Activated naive CD4-positive, alpha-beta T cell (primary cell): ENCODE data around the gene RNPEP.
"Not testable (repeated sequence)": the region's sequence is repeated elsewhere in the genome, so short reads cannot be mapped to it uniquely, and the experiment has no call there.

Experiments
- DNase-seq, 4 experiments: peaks; one replicate each; lab custom pipeline; 2025; lab: John Stamatoyannopoulos, UW

RNPEP gene

GRCh38 chr1:201962382-201962781 is 20.1 kb upstream of the RNPEP start:
- DNase-seq = not testable (repeated sequence)

- DNase-seq = no peak
Measured at GRCh38 chr1:201964261-201964660, 18.2 kb upstream of the RNPEP start.

- DNase-seq = no peak
Measured at GRCh38 chr1:201966171-201966570, 16.3 kb upstream of the RNPEP start.

DNA sequence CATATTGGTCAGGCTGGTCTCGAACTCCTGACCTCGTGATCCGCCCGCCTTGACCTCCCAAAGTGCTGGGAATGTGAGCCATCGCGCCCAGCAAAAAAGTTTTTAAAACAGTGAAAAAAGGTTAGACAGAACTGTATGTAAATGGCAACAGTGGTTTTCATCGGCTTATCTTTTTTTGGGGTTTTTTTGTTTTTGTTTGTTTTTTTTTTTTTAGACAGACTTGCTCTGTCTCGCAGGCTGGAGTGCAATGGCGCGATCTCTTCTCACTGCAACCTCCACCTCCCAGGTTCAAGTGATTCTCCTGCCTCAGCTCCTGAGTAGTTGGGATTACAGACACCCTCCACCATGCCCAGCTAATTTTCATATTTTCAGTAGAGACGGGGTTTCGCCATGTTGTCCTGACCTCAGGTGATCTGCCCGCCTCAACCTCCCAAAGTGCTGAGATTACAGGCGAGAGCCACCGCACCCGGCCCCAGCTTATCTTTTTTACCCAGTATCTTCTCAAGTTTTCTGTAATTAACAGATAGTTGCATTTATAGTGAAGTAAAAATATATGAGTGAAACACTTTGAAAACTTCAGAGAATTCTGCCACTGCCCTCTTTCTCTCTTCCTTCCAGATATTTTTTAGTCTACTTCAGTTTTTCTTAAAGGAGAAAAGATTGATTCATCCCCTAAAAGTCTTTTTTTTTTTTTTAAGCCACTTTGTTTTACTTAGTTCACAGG is 14.1 kb upstream of the RNPEP start:
- DNase-seq = no peak

GRCh38 chr1:201970334-201971159 is 11.9 kb upstream of the RNPEP start:
- DNase-seq = no peak

GRCh38 chr1:201982082-201982622 is 296 bp upstream of the RNPEP start:
- DNase-seq = peak; percentile 6 to 57 (median 28)

DNA sequence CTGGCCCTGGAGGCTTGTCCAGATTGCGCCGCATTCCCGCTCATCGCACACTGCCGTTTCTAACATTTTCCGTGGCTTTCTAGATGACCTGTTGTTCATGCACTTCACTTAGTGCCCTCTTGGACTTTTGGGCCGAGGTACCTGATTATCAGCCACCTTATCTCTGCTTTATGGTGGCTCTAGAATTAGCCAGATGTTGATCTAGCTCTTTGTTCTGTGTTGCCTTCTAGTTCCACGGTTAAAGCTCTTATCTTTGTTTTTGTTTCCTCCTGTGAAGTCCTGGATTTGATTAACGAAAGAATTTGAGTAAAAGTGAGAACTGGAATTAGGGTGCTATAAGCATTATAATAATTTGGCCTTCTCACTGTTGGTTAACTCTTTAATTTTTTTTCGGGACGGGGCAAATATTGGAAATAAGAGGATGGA is 945 bp downstream of the RNPEP start:
- DNase-seq = no peak

- DNase-seq = no peak
Measured at GRCh38 chr1:201984446-201984845, 2.0 kb downstream of the RNPEP start.

DNA sequence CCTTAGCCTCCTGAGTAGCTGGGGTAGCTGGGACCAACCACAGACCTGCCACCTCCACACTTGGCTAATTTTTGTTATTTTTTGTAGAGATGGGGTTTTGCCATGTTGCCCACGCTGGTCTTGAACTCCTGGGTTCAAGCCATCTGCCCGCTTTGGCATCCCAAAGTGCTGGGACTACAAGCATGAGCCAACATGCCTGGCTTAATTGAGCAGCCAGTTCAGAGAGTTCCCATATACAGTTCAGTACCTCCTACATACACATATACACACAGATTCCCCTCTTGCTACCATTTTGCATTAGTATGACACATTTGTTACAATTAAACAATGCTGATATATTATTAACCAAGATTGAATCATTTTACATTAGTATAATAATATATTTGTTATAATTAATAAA is 2.9 kb downstream of the RNPEP start:
- no peak for DNase-seq

- DNase-seq = no peak
Measured at GRCh38 chr1:201988601-201989000, 6.2 kb downstream of the RNPEP start.

GRCh38 chr1:201989354-201990128 is 7.1 kb downstream of the RNPEP start:
- no peak for DNase-seq

DNA sequence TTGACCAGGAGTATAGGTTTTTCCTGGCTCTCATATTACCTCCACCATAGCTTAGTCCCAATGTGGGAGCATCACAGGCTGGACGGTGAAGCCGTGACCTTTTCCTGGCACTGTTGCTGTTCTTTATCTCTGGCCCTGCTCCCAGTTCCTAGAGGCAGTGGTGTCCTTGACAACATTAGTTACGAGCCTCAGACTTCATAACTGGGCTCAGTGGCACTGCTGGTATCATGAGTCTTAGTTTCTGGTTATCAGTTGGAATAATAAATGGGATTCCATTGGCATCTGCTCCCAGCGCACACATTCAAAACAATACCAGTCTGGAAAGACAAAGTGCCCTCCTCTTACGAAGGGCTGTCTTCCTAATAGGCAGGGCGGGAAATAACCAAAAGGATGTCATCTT is 8.0 kb downstream of the RNPEP start:
- DNase-seq = no peak

DNA sequence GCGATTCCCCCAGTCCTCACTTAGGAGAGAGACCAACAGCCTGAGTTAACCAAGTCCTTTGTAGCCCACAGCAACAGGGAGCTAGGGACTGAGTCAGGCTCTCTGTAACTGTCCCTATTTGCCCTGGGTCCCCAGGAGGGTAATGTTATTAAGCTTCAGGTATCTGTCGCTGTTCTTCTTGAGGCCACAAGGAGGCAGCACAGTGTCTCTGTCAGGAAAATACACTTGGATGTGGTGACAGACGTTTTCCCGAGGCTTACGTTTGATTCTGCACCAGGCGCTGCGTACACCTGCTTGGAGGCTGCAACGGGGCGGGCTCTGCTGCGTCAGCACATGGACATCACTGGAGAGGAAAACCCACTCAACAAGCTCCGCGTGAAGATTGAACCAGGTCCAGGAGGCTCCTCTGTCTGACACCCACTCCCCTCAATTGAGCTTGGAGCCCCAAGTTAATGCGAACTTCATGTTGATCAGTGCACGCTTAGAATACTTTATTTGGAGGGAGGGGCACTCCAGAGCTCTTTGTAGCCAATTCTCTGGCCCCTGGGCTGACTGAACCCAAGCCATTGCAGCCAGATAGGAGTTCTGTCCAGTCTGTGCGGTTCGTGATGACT is 17.3 kb downstream of the RNPEP start:
- no peak for DNase-seq

- DNase-seq = no peak
Measured at GRCh38 chr1:202002507-202002906, 20.1 kb downstream of the RNPEP start.

GRCh38 chr1:202004711-202005110 is 22.3 kb downstream of the RNPEP start:
- DNase-seq = no peak

GRCh38 chr1:202005958-202006357 is 23.5 kb downstream of the RNPEP start:
- no peak for DNase-seq

- DNase-seq = no peak
Measured at GRCh38 chr1:202007304-202007703, 24.9 kb downstream of the RNPEP start.

DNA sequence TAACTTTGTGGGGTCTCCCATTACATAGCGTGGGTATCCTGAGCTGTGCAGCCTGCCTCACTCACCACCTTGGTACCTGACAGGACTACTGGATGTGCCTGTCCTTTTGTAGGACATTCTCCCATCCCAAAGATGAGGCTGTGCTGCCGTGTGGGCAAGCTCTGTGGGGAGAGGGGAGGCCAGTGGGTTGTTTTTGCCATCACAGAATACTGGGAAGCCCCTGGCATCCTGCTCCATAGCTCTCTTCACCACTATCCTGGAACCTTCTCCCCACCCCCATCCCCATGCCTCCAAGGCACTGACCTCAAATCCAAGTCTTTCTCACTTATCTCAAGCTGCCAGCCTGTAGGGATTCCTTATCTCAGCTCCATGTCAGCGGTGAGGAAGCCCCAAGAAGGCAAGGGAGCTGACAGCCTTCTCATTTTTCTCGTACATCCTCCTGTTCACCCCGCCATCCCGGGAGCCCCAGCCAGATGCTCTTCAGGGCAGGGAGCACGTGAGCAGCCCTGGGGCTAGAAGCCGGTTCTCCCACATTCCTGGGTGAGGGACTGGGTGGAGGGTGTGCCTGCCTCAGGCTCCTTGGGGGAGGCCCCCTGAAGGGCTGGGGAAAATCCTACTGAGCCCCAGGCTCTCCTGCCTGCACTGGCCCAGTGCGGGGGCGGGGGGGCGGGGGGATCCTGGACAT is 25.5 kb downstream of the RNPEP start:
- no peak for DNase-seq

- DNase-seq = peak in 3 of 4 experiments; percentile 2 to 22 (median 9)
Measured at GRCh38 chr1:202009326-202010179, 27.1 kb downstream of the RNPEP start.
